Measurements from ENCODE around the gene MLF1. TPM values are rescaled to one million over a fixed set of nuclear protein-coding genes. Genes with fewer than 3 reads are reported as not detected.

MLF1 gene
- total RNA-seq, 1 experiment from 2014 or later: not detected

DNA sequence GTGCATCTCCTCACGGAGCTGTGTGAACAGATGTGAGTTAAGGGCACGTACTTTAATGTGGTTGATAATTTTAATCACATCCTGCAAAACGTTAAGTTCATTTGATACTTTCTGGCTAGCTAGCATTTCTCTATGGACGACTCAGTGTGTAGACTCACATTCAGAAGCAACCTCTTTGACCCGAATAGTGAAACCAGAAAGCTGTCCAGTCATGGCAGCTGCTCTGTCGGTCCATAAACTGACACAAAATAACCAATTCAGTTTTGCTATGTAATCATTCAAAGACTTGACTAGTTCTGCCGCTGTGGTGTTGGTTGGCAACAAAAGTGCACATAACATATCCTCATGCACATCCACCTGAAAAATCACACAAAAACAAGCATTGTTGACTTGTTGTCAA lies 69.7 kb downstream of the MLF1 start:
- no TSS peak for BruUV-seq (replicated peaks)
- Mint-ChIP-seq H3K36me3 (ENCODE audit: insufficient read depth, unreplicated experiment) (peaks cover 6% of the 10 kb centered on the region), H3K4me1 (ENCODE audit: low read depth, unreplicated experiment) (no peaks in the 10 kb centered on the region), H3K27me3 (ENCODE audit: insufficient read depth, unreplicated experiment) (no peaks in the 10 kb centered on the region), H3K27ac (ENCODE audit: unreplicated experiment) (no peak overlapping the region), H3K9me3 (ENCODE audit: unreplicated experiment) (no peaks in the 10 kb centered on the region), H3K4me3 (ENCODE audit: unreplicated experiment) (no peak overlapping the region)
- H3K36me3 ChIP-seq (ENCODE audit: control insufficient read depth, insufficient read depth, low read length): no peaks in the 10 kb centered on the region
- no peaks in the 10 kb centered on the region; the same call in 1 of the 2 replicates for H3K27me3 ChIP-seq (replicated peaks; ENCODE audit: control insufficient read depth, insufficient read depth, low read length)
- H3K4me1 ChIP-seq: 0 out of 2 replicates have a peak, but pooled peaks cover 3% of the 10 kb centered on the region
- ChIA-PET POLR2A (no interaction called here), CTCF (no interaction called here)
- TF ChIP-seq CTCF (IDR thresholded peaks at IDR 0.05; ENCODE audit: insufficient read depth in 1 of 2, low read depth in 1 of 2, low read length in 1 of 2, severe bottlenecking in 1 of 2, unreplicated experiment in 1 of 2): no peak
- intact Hi-C loops (cut with micrococcal nuclease; ENCODE audit: unreplicated experiment): loop anchor here (5.0 kb wide), 2 partner anchors 73 to 103 kb away; no protein-coding TSS in a partner anchor
- H3K9me3 ChIP-seq: no peaks in the 10 kb centered on the region
- DNase-seq: no peak
- no peak overlapping the region for H3K4me3 ChIP-seq (ENCODE audit: low read depth, low read length)

GRCh38 chr3:158642005-158642404 lies 71.0 kb downstream of the MLF1 start:
- H3K4me3 Mint-ChIP-seq (ENCODE audit: unreplicated experiment): no peak overlapping the region
- Histone ChIP-seq H3K4me3 (ENCODE audit: low read depth, low read length) (no peak overlapping the region), H3K36me3 (ENCODE audit: control insufficient read depth, insufficient read depth, low read length) (no peaks in the 10 kb centered on the region), H3K27me3 (replicated peaks; ENCODE audit: control insufficient read depth, insufficient read depth, low read length) (no peaks in the 10 kb centered on the region; the same call in 1 of the 2 replicates), H3K4me1 (0 out of 2 replicates have a peak, but pooled peaks cover 9% of the 10 kb centered on the region), H3K9me3 (no peaks in the 10 kb centered on the region)
- no peaks in the 10 kb centered on the region for H3K9me3 Mint-ChIP-seq (ENCODE audit: unreplicated experiment)
- intact Hi-C loops (cut with micrococcal nuclease; ENCODE audit: unreplicated experiment): loop anchor here (5.0 kb wide), 2 partner anchors 75 to 105 kb away; no protein-coding TSS in a partner anchor
- no peaks in the 10 kb centered on the region for H3K4me1 Mint-ChIP-seq (ENCODE audit: low read depth, unreplicated experiment)
- no peak for DNase-seq
- CTCF ChIA-PET: no interaction called here
- H3K36me3 Mint-ChIP-seq (ENCODE audit: insufficient read depth, unreplicated experiment): peaks cover 6% of the 10 kb centered on the region
- POLR2A ChIA-PET: no interaction called here
- no peak for TF ChIP-seq CTCF (IDR thresholded peaks at IDR 0.05; ENCODE audit: insufficient read depth in 1 of 2, low read depth in 1 of 2, low read length in 1 of 2, severe bottlenecking in 1 of 2, unreplicated experiment in 1 of 2)
- no peak overlapping the region for H3K27ac Mint-ChIP-seq (ENCODE audit: unreplicated experiment)
- BruUV-seq (replicated peaks): no TSS peak
- H3K27me3 Mint-ChIP-seq (ENCODE audit: insufficient read depth, unreplicated experiment): no peaks in the 10 kb centered on the region

DNA sequence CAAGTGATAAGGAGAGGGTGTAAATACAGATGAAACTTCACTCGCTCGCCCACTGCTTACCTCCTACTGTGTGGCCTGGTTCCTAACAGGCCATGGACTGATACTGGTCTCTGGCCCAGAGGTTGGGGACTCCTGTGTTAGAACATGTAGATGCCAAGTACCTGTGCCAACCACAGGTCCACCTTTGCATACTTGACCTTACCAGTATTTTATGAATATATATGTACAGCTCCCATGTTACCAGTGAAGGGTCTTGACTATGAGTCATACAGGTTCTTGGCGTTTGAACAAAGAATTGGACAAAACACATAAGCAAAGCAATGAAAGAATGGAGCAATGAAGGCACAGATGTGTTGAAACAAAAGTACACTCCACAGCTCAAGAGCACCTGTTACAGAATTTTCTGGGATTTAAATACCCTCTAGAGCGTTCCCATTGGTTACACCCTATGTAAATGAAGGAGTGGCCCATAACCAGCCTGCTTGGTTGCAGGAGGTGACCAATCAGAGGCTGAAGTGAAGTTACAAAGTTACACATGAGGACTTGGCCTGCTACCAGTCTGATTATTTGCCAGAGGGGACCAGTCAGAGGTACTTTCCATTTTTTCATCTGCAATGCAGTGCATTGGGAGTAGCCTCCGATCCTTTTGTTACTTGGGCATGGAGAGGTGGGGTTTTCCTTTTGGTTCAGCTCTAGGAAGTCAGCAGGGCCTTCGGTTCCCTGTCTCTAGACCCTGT lies 71.6 kb downstream of the MLF1 start:
- no peak overlapping the region for H3K4me3 ChIP-seq (ENCODE audit: low read depth, low read length)
- POLR2A ChIA-PET: no interaction called here

More for the DNA sequence above, 71.6 kb downstream of the MLF1 start:
- BruUV-seq (replicated peaks): no TSS peak
- no peak for DNase-seq
- Mint-ChIP-seq H3K9me3 (ENCODE audit: unreplicated experiment) (no peaks in the 10 kb centered on the region), H3K36me3 (ENCODE audit: insufficient read depth, unreplicated experiment) (peaks cover 9% of the 10 kb centered on the region), H3K27me3 (ENCODE audit: insufficient read depth, unreplicated experiment) (no peaks in the 10 kb centered on the region), H3K4me1 (ENCODE audit: low read depth, unreplicated experiment) (no peaks in the 10 kb centered on the region), H3K27ac (ENCODE audit: unreplicated experiment) (no peak overlapping the region), H3K4me3 (ENCODE audit: unreplicated experiment) (no peak overlapping the region)
- TF ChIP-seq CTCF (IDR thresholded peaks at IDR 0.05; ENCODE audit: insufficient read depth in 1 of 2, low read depth in 1 of 2, low read length in 1 of 2, severe bottlenecking in 1 of 2, unreplicated experiment in 1 of 2): no peak
- CTCF ChIA-PET: no interaction called here
- Histone ChIP-seq H3K4me1 (0 out of 2 replicates have a peak, but pooled peaks cover 9% of the 10 kb centered on the region), H3K36me3 (ENCODE audit: control insufficient read depth, insufficient read depth, low read length) (no peaks in the 10 kb centered on the region), H3K9me3 (no peaks in the 10 kb centered on the region), H3K27me3 (replicated peaks; ENCODE audit: control insufficient read depth, insufficient read depth, low read length) (no peaks in the 10 kb centered on the region; the same call in 1 of the 2 replicates)
- intact Hi-C loops (cut with micrococcal nuclease; ENCODE audit: unreplicated experiment): loop anchor here (5.0 kb wide), 2 partner anchors 75 to 105 kb away; no protein-coding TSS in a partner anchor

Measured in Caco-2 (cell line).